Transverse colon (tissue), 3 donors: ENCODE results near the gene CD2BP2.
"Not testable (repeated sequence)": the region's sequence is repeated elsewhere in the genome, so short reads cannot be mapped to it uniquely, and the experiment has no call there.

ENCODE experiments used
- CTCF ChIP-seq, 5 experiments: fragments of 200-600 bp in 3 of 5; fragments of 450-650 bp in 2 of 5; sonication (generic) in 3 of 5; IDR thresholded peaks; 1 replicate in 2 of 5; 2 replicates in 3 of 5; pipeline ENCODE4 v1.5.1; 2016 to 2017; ENCODE audit warnings: antibody characterized with exemption in 5 of 5, inconsistent platforms in 3 of 5, mild to moderate bottlenecking in 2 of 5, moderate library complexity in 1 of 5
- POLR2A ChIP-seq: fragments of 450-650 bp; IDR thresholded peaks from one replicate; pipeline ENCODE4 v1.6.1; 2016; ENCODE audit warnings: antibody characterized with exemption, mild to moderate bottlenecking, moderate library complexity

GRCh38 chr16:30335028-30335597 is 20.0 kb downstream of the CD2BP2 start:
- not testable (repeated sequence) for TF ChIP-seq CTCF (IDR thresholded peaks at IDR 0.05)
- peak; percentile 93 for TF ChIP-seq POLR2A
